Gastroesophageal sphincter (tissue), 4 donors: ENCODE data around the gene TNFRSF8. TPM values are rescaled to one million over a fixed set of nuclear protein-coding genes. Genes with fewer than 3 reads are reported as not detected.
A peak's percentile ranks its signal among the peaks of the same experiment; 100 is the strongest.

Experiments
- ATAC-seq: fragments of 150-250 bp; one replicate; pipeline ENCODE4 v1.9.1; 2016; ENCODE audit warnings: mild to moderate bottlenecking, moderate library complexity
- H3K27ac ChIP-seq, 4 donors: fragments of 200-600 bp; sonication (generic) in 3 of 4; 1 replicate in 3 of 4; 2 replicates in 1 of 4; pipeline ENCODE4 v1.5.1; 2016 to 2019
- H3K27me3 ChIP-seq: fragments of 200-600 bp; sonication (generic); one replicate; pipeline ENCODE4 v1.5.1; 2019
- H3K36me3 ChIP-seq, 2 donors: fragments of 200-600 bp; sonication (generic); one replicate each; pipeline ENCODE4 v1.5.1; 2019; ENCODE audit warnings: control low read depth in 1 of 2
- H3K4me1 ChIP-seq, 3 donors: fragments of 200-600 bp; sonication (generic); 1 replicate in 2 of 3; 2 replicates in 1 of 3; pipeline ENCODE4 v1.5.1; 2016 to 2019; ENCODE audit warnings: control low read depth in 2 of 3
- H3K4me3 ChIP-seq, 2 donors: fragments of 200-600 bp; sonication (generic); one replicate each; pipeline ENCODE4 v1.5.1; 2019; ENCODE audit warnings: mild to moderate bottlenecking in 1 of 2, moderate library complexity in 1 of 2
- H3K9me3 ChIP-seq, 3 donors: fragments of 200-600 bp; sonication (generic); one replicate each; pipeline ENCODE4 v1.5.1; 2017 to 2019; ENCODE audit warnings: control low read depth in 2 of 3
- EP300 ChIP-seq: sonication (generic); formaldehyde crosslinking; IDR thresholded peaks from one replicate; pipeline ENCODE4 v1.6.1; 2017; ENCODE audit warnings: antibody characterized with exemption, mild to moderate bottlenecking
- POLR2A ChIP-seq, 2 donors: fragments of 450-650 bp; IDR thresholded peaks; one replicate each; pipeline ENCODE4 v1.6.1; 2017; ENCODE audit warnings: antibody characterized with exemption in 2 of 2, mild to moderate bottlenecking in 2 of 2, moderate library complexity in 1 of 2
- POLR2AphosphoS5 ChIP-seq: sonication (generic); formaldehyde crosslinking; IDR thresholded peaks from one replicate; pipeline ENCODE4 v1.6.1; 2017; ENCODE audit warnings: antibody characterized with exemption
- WGBS, 2 donors: methylation state at CpG; one replicate each; pipeline ENCODE4 v1.1.5; 2018; ENCODE audit warnings: low coverage in 1 of 2; 5-methylcytosine and 5-hydroxymethylcytosine counted together
- total RNA-seq, 4 donors: library from RNA; depleted of rRNA; stranded (reverse); fragments of >200 nt; gene quantifications; one replicate each; pipeline ENCODE4 v1.1.0, GENCODE V29; 2016
- TF ChIP-seq, protein P1 (sequence below), 4 experiments: fragments of 200-600 bp in 2 of 4; fragments of 450-650 bp in 2 of 4; sonication (generic) in 1 of 4; IDR thresholded peaks; one replicate each; pipeline ENCODE4 v1.5.1; 2017 to 2019; ENCODE audit warnings: antibody characterized with exemption in 4 of 4, mild to moderate bottlenecking in 2 of 4, moderate library complexity in 2 of 4

Gene TNFRSF8
- total RNA-seq, result 1 to 10 TPM in 3 of 4 donors, under 1 TPM in 1; 0.47 to 4.2 (median 1.4) TPM

DNA sequence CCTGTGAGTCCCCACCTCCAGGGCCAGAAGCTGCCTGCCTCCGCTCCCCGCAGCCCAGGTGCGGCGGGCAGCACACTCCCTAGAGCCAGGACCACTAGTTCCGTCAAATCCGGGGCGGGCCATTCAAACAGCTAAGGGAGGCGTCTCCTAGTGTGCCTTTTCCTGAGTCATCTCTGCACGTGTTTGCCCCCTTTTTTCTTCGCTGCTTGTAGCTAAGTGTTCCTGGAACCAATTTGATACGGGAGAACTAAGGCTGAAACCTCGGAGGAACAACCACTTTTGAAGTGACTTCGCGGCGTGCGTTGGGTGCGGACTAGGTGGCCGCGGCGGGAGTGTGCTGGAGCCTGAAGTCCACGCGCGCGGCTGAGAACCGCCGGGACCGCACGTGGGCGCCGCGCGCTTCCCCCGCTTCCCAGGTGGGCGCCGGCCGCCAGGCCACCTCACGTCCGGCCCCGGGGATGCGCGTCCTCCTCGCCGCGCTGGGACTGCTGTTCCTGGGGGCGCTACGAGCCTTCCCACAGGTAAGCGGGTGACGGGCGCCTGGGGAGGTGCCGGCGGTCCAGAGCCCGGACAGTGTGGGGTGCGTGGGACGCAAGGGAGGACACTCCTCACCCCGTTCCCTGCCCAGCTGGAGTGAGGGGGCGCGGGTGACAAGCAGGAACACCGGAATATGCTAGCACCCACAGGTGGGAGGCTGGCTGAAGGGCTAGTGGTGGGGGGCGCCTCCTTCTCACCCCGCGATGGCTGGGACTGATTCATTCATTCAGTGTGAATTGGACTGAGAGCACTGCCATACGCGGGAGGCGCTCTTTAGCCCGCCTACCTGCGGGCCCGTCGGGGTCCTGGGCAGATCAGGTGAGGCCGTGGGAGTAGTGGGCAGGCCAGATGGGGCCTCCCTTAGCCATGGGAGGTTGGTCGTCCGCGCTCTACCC lies at the start of gene TNFRSF8:
Gene TNFRSF8, plus strand, starts transcription at position 163 of the 932 bp plus-strand sequence. Its CDS starts 296 bp downstream, at position 459.
- H3K36me3 ChIP-seq, result no peaks in the 10 kb centered on the region
- ATAC-seq, result no peak
- no peak within 1 kb of the TSS for H3K4me3 ChIP-seq
- H3K27ac ChIP-seq, result no peak within 1 kb of the TSS
- H3K9me3 ChIP-seq, result peaks cover 0 to 14% (median 0%) of the 10 kb centered on the region in 3 donors
- peaks cover 0 to 19% (median 5%) of the 10 kb centered on the region in 3 donors for H3K4me1 ChIP-seq
- peaks cover 82% of the 10 kb centered on the region for H3K27me3 ChIP-seq
- no peak for TF ChIP-seq EP300
- TF ChIP-seq, protein P1, sequence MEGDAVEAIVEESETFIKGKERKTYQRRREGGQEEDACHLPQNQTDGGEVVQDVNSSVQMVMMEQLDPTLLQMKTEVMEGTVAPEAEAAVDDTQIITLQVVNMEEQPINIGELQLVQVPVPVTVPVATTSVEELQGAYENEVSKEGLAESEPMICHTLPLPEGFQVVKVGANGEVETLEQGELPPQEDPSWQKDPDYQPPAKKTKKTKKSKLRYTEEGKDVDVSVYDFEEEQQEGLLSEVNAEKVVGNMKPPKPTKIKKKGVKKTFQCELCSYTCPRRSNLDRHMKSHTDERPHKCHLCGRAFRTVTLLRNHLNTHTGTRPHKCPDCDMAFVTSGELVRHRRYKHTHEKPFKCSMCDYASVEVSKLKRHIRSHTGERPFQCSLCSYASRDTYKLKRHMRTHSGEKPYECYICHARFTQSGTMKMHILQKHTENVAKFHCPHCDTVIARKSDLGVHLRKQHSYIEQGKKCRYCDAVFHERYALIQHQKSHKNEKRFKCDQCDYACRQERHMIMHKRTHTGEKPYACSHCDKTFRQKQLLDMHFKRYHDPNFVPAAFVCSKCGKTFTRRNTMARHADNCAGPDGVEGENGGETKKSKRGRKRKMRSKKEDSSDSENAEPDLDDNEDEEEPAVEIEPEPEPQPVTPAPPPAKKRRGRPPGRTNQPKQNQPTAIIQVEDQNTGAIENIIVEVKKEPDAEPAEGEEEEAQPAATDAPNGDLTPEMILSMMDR (IDR thresholded peaks at IDR 0.05), result no peak
- TF ChIP-seq POLR2AphosphoS5, result no peak
- no peak for TF ChIP-seq POLR2A (IDR thresholded peaks at IDR 0.05)
- WGBS, 2 donors, result 0% methylated on average over 7 of the region's 72 CpGs; no CpG with 5 or more reads in 1 of the 2 donors

DNA sequence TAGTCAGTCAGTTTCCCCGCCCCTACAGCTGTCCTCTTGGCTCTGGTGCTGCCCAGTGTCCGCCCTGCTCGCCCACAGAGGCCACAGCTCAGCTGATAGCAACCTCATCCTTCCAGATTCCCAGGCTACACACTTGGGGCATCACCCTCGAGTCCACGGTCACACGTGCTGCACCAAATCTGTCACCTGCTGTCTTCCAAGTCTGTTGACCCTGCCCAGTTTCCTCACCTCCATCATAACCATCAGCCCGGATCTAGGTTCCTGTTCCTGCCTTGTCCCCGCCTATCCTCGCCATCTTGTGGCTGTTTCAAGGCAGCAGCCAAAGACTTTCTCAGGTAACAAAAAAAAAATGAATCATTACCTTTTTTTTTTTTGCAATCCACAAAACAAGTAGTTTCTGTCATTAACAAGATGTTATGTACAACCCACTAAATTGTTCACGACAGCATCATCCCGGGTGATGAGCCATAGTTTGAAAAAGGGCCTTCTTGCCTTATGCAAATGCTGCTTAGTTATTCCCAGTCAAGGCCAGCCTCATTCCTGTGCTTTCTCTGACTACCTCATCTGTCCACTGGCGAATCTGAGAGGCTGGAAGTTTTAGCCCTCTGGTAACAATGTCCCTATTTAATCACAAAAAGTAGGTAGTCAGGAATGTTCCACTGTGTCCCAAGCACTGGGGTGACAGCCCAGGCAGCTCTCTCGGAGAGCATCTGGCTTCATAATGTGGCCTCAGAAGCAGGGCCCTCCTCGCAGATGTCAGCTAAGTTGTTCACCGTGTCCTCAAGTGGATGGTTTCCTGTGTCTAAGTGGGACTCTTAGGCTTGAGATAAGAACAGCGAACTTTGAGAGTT lies 48.7 kb upstream of the TNFRSF8 start:
- Histone ChIP-seq H3K36me3 (peaks cover 0 to 54% of the 10 kb centered on the region in 2 donors), H3K4me3 (no peak overlapping the region), H3K27ac (peak overlapping the region in 3 of 4 donors; percentile 15 to 57 (median 55)), H3K9me3 (no peaks in the 10 kb centered on the region), H3K4me1 (peaks cover 0 to 4% (median 0%) of the 10 kb centered on the region in 3 donors), H3K27me3 (no peaks in the 10 kb centered on the region)
- ATAC-seq, result no peak
- WGBS, 2 donors, result 70 to 73% methylated on average over 9 to 16 of the region's 16 CpGs
- no peak for TF ChIP-seq POLR2A (IDR thresholded peaks at IDR 0.05)
- TF ChIP-seq POLR2AphosphoS5, result no peak
- no peak for TF ChIP-seq EP300
- TF ChIP-seq, protein P1 (IDR thresholded peaks at IDR 0.05), result no peak

DNA sequence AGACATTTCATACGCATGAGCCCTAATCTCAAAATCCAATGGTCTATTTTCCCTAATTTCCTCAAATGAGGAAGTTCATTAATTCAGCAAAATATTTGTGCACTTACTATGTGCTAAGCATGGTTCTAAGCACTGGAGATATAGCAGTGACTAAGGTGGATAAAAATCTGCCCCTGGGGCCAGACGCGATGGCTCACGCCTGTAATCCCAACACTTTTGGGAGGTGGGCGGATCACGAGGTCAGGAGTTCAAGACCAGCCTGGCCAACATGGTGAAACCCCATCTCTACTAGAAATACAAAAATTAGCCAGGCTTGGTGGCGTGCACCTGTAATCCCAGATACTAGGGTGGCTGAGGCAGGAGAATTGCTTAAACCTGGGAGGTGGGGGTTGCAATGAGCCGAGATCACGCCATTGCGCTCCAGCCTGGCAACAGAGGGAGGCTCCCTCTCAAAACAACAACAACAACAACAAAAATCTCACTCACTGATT lies 48.1 kb upstream of the TNFRSF8 start:
- Histone ChIP-seq H3K27me3 (no peaks in the 10 kb centered on the region), H3K27ac (peak overlapping the region in 3 of 4 donors; percentile 10 to 55 (median 15)), H3K4me3 (no peak overlapping the region), H3K4me1 (peaks cover 0 to 8% (median 0%) of the 10 kb centered on the region in 3 donors), H3K36me3 (peaks cover 0 to 47% of the 10 kb centered on the region in 2 donors), H3K9me3 (no peaks in the 10 kb centered on the region)
- 89 to 90% methylated on average over 4 to 9 of the region's 10 CpGs for WGBS, 2 donors
- no peak for ATAC-seq
- no peak for TF ChIP-seq EP300
- TF ChIP-seq POLR2A (IDR thresholded peaks at IDR 0.05), result no peak
- no peak for TF ChIP-seq POLR2AphosphoS5
- TF ChIP-seq, protein P1 (IDR thresholded peaks at IDR 0.05), result no peak

DNA sequence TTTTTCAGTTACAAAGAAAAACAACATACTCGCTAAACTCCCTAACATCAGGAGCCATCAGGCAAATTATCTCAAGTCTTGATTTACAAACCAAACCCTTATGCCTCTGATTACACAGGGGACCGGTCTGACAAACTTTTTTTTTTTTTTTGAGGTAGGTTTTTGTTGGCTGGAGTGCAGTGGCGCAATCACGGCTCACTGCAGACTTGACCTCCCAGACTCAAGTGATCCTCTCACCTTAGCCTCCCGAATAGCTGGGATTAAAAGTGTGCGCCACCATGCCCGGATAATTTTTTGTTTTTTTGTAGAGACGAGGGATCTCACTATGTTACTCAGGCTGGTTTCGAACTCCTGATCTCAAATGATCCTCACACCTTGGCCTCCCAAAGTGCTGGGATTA lies 47.6 kb upstream of the TNFRSF8 start:
- no peak for TF ChIP-seq POLR2A (IDR thresholded peaks at IDR 0.05)
- TF ChIP-seq, protein P1 (IDR thresholded peaks at IDR 0.05), result no peak
- TF ChIP-seq EP300, result no peak
- no peak for TF ChIP-seq POLR2AphosphoS5
- H3K9me3 ChIP-seq, result no peaks in the 10 kb centered on the region
- no peaks in the 10 kb centered on the region for H3K27me3 ChIP-seq
- H3K27ac ChIP-seq, result peak overlapping the region in 2 of 4 donors; percentile 10 to 55
- 90 to 93% methylated on average over 5 to 9 of the region's 9 CpGs for WGBS, 2 donors
- no peak for ATAC-seq
- peaks cover 0 to 13% (median 4%) of the 10 kb centered on the region in 3 donors for H3K4me1 ChIP-seq
- H3K4me3 ChIP-seq, result no peak overlapping the region
- H3K36me3 ChIP-seq, result peaks cover 0 to 43% of the 10 kb centered on the region in 2 donors
